ENCODE measurements around the gene RGS9. TPM values are rescaled to one million over a fixed set of nuclear protein-coding genes. Genes with fewer than 3 reads are reported as not detected.

Gene RGS9
- total and polyA plus RNA-seq, 2 of the 13 experiments (the other 11 are each of a cell fraction or from before 2014, with no cell fraction given), result 0.44 to 0.74 TPM

DNA sequence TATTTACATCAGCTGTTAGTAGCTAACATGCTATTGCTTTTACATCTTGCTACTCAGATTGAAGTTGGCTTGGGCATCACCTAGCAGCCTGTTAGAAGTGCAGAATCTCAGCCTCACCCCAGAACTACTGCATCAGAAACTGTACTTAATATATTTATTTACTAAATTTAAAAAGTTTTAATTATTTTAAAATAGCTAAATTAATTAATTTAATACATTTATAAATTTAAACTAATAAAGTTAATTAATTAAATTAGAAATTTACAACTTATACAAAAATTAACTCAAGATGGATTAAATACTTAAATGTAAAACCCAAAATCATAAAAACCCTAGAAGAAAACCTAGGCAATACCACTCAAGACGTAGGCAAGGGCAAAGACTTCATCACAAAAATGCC, 41.7 kb upstream of the RGS9 start:
- Histone ChIP-seq H2AFZ (ENCODE audit: low read length) (no peak overlapping the region), H3K4me1 (ENCODE audit: insufficient read depth, low read length) (peaks cover 5% of the 10 kb centered on the region), H3K27me3 (ENCODE audit: control insufficient read depth in 1 of 2, insufficient read depth in 2 of 2, low read length in 2 of 2) (no peaks in the 10 kb centered on the region), H3K27ac (ENCODE audit: extremely low read length, insufficient read depth, low read length) (no peak overlapping the region), H3K36me3 (replicated peaks in 1 of 2; ENCODE audit: control insufficient read depth in 1 of 2, insufficient read depth in 2 of 2, low read length in 2 of 2) (no peaks in the 10 kb centered on the region), H3K79me2 (ENCODE audit: insufficient read depth, low read length) (no peaks in the 10 kb centered on the region), H4K20me1 (ENCODE audit: insufficient read depth, low read length) (no peaks in the 10 kb centered on the region), H3K9me3 (ENCODE audit: low read length) (no peaks in the 10 kb centered on the region), H3K4me2 (ENCODE audit: low read depth, low read length) (no peak overlapping the region), H3K4me3 (replicated peaks in 1 of 3; ENCODE audit: insufficient read depth in 1 of 3, low read depth in 2 of 3, low read length in 3 of 3) (no peak overlapping the region), H3K9ac (ENCODE audit: insufficient read depth, low read depth, low read length) (no peak overlapping the region)
- POLR2A ChIA-PET, result no interaction called here
- FAIRE-seq, result no peak
- TF ChIP-seq ZNF143 (CRISPR knock-in tag; IDR thresholded peaks at IDR 0.05) (no peak), RORA (CRISPR knock-in tag; IDR thresholded peaks at IDR 0.05) (no peak), ZSCAN9 (CRISPR knock-in tag; IDR thresholded peaks at IDR 0.05; ENCODE audit: borderline replicate concordance) (no peak), MAFK (conservative IDR thresholded peaks at IDR 0.05 in 1 of 2, IDR thresholded peaks at IDR 0.05 in 1 of 2; ENCODE audit: low read length in 2 of 2) (no peak)
- TF ChIP-seq, protein P1, sequence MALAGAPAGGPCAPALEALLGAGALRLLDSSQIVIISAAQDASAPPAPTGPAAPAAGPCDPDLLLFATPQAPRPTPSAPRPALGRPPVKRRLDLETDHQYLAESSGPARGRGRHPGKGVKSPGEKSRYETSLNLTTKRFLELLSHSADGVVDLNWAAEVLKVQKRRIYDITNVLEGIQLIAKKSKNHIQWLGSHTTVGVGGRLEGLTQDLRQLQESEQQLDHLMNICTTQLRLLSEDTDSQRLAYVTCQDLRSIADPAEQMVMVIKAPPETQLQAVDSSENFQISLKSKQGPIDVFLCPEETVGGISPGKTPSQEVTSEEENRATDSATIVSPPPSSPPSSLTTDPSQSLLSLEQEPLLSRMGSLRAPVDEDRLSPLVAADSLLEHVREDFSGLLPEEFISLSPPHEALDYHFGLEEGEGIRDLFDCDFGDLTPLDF (CRISPR knock-in tag; IDR thresholded peaks at IDR 0.05), result no peak
- TF ChIP-seq, protein P2, sequence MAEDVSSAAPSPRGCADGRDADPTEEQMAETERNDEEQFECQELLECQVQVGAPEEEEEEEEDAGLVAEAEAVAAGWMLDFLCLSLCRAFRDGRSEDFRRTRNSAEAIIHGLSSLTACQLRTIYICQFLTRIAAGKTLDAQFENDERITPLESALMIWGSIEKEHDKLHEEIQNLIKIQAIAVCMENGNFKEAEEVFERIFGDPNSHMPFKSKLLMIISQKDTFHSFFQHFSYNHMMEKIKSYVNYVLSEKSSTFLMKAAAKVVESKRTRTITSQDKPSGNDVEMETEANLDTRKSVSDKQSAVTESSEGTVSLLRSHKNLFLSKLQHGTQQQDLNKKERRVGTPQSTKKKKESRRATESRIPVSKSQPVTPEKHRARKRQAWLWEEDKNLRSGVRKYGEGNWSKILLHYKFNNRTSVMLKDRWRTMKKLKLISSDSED (CRISPR knock-in tag; IDR thresholded peaks at IDR 0.05), result no peak
- TF ChIP-seq, protein P3, sequence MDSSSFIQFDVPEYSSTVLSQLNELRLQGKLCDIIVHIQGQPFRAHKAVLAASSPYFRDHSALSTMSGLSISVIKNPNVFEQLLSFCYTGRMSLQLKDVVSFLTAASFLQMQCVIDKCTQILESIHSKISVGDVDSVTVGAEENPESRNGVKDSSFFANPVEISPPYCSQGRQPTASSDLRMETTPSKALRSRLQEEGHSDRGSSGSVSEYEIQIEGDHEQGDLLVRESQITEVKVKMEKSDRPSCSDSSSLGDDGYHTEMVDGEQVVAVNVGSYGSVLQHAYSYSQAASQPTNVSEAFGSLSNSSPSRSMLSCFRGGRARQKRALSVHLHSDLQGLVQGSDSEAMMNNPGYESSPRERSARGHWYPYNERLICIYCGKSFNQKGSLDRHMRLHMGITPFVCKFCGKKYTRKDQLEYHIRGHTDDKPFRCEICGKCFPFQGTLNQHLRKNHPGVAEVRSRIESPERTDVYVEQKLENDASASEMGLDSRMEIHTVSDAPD (CRISPR knock-in tag; IDR thresholded peaks at IDR 0.05), result no peak
- TF ChIP-seq, protein P4, sequence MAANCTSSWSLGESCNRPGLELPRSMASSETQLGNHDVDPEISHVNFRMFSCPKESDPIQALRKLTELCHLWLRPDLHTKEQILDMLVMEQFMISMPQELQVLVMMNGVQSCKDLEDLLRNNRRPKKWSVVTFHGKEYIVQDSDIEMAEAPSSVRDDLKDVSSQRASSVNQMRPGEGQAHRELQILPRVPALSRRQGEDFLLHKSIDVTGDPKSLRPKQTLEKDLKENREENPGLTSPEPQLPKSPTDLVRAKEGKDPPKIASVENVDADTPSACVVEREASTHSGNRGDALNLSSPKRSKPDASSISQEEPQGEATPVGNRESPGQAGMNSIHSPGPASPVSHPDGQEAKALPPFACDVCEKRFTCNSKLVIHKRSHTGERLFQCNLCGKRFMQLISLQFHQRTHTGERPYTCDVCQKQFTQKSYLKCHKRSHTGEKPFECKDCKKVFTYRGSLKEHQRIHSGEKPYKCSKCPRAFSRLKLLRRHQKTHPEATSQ (CRISPR knock-in tag; IDR thresholded peaks at IDR 0.05; ENCODE audit: borderline replicate concordance), result no peak
- intact Hi-C loops (cut with micrococcal nuclease; ENCODE audit: unreplicated experiment), result no loop called here
- WGBS (ENCODE audit: low lambda C conversion rate), result 47% methylated on average over 1 of the region's 1 CpG
- BruUV-seq (replicated peaks), result no TSS peak
- CTCF ChIA-PET (ENCODE audit: low intra/inter-chr PET ratio, low total read pairs), result no interaction called here
- ATAC-seq, result no peak
- in situ Hi-C loops (cut with HindIII; ENCODE audit: extremely low pct_ligation_motif_present, low pct_unique_long_range_greater_than_20kb), result no loop called here
- no peak for DNase-seq (ENCODE audit: low spot score)

Measured in HepG2 (cell line).